Stimulated activated CD8-positive, alpha-beta memory T cell treated with anti-CD3 and anti-CD28 coated beads, Interleukin-7, amount 100 ng/mL, for 48 hours (primary cell): ENCODE measurements around the gene NAT10.

ENCODE experiments used
- DNase-seq, 2 donors: peaks; one replicate each; pipeline ENCODE4 v3.0.0-alpha.2; 2020; ENCODE audit warnings: low read depth in 1 of 2; ENCODE audit errors: extremely low read depth in 1 of 2

The NAT10 gene

GRCh38 chr11:34105957-34106504 lies 602 bp downstream of the NAT10 start:
- peak in 1 of 2 donors; percentile 0 for DNase-seq

GRCh38 chr11:34111722-34112270 lies 6.4 kb downstream of the NAT10 start:
- DNase-seq = no peak

- no peak for DNase-seq
Measured at GRCh38 chr11:34114014-34114413, 8.6 kb downstream of the NAT10 start.

GRCh38 chr11:34114471-34114870 lies 9.0 kb downstream of the NAT10 start:
- DNase-seq = no peak

GRCh38 chr11:34120651-34121050 lies 15.2 kb downstream of the NAT10 start:
- DNase-seq = no peak

- DNase-seq = no peak
Measured at GRCh38 chr11:34124885-34125668, 19.6 kb downstream of the NAT10 start.

- DNase-seq = no peak
Measured at GRCh38 chr11:34126959-34127848, 21.8 kb downstream of the NAT10 start.

- no peak for DNase-seq
Measured at GRCh38 chr11:34128824-34129223, 23.4 kb downstream of the NAT10 start.

- no peak for DNase-seq
Measured at GRCh38 chr11:34132261-34132965, 27.0 kb downstream of the NAT10 start.

- DNase-seq = no peak
Measured at GRCh38 chr11:34134765-34135164, 29.3 kb downstream of the NAT10 start.

GRCh38 chr11:34135439-34135838 lies 30.0 kb downstream of the NAT10 start:
- DNase-seq = no peak

- no peak for DNase-seq
Measured at GRCh38 chr11:34136420-34136819, 31.0 kb downstream of the NAT10 start.

- DNase-seq = no peak
Measured at GRCh38 chr11:34139346-34139745, 33.9 kb downstream of the NAT10 start.

GRCh38 chr11:34140149-34140548 lies 34.7 kb downstream of the NAT10 start:
- DNase-seq = no peak

- DNase-seq = no peak
Measured at GRCh38 chr11:34143048-34143447, 37.6 kb downstream of the NAT10 start.

- no peak for DNase-seq
Measured at GRCh38 chr11:34145073-34145472, 39.6 kb downstream of the NAT10 start.

GRCh38 chr11:34145847-34146381 lies 40.5 kb downstream of the NAT10 start:
- DNase-seq = no peak

GRCh38 chr11:34146411-34146810 lies 41.0 kb downstream of the NAT10 start:
- DNase-seq = no peak

GRCh38 chr11:34146866-34147265 lies 41.4 kb downstream of the NAT10 start:
- DNase-seq = no peak

- DNase-seq = no peak
Measured at GRCh38 chr11:34147581-34147980, 42.2 kb downstream of the NAT10 start.
